Measurements from ENCODE around the gene TTPAL.

DNA sequence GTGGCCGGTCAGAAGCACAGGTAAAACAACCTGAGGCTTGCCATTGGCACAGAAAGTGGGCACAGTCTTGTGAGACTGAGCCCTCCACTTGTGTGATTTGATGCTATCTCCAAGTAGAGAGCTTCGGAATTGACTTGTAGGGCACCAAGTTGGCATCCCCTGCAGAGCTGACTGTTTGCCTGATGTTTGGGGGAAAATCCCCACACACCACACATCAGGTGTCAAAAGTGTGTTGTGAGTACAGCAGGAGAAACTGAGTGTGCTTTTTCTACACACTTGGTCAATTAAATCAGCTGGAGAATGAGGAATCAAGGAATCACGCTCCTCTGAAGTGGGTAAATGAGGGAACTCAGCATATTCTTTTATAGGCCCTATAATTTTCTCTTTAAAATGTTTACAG, 45.2 kb downstream of the TTPAL start:
- no peak for TF ChIP-seq FOXA1 (IDR thresholded peaks at IDR 0.05)
- TF ChIP-seq, protein P1, sequence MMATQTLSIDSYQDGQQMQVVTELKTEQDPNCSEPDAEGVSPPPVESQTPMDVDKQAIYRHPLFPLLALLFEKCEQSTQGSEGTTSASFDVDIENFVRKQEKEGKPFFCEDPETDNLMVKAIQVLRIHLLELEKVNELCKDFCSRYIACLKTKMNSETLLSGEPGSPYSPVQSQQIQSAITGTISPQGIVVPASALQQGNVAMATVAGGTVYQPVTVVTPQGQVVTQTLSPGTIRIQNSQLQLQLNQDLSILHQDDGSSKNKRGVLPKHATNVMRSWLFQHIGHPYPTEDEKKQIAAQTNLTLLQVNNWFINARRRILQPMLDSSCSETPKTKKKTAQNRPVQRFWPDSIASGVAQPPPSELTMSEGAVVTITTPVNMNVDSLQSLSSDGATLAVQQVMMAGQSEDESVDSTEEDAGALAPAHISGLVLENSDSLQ (IDR thresholded peaks at IDR 0.05): no peak
- no peak for TF ChIP-seq ELF4 (IDR thresholded peaks at IDR 0.05)

All from HEK293T (cell line).